HEK293 (cell line): Measurements from ENCODE around the gene PEX6.

ENCODE experiments used
- CTCF ChIA-PET: fragments of 350-600 bp; formaldehyde crosslinking; extraction: SDS; loops from one replicate; lab custom pipeline; 2021; ENCODE audit warnings: antibody characterized with exemption; lab: Yijun Ruan, JAX
- POLR2A ChIA-PET: fragments of 300-600 bp; formaldehyde crosslinking; extraction: SDS; loops from one replicate; lab custom pipeline; 2020; ENCODE audit warnings: antibody characterized with exemption, inconsistent platforms; lab: Yijun Ruan, JAX
- H3K27ac ChIP-seq: fragments of 200-500 bp; sonication (Bioruptor generic); 2 replicates; pipeline ENCODE4 v1.5.1; 2014; ENCODE audit warnings: low read depth, low read length, control low read depth, inconsistent platforms; ENCODE audit errors: extremely low read depth
- H3K36me3 ChIP-seq, 2 experiments: fragments of 200-500 bp in 1 of 2; sonication (Bioruptor generic) in 1 of 2; 1 replicate in 1 of 2; 2 replicates in 1 of 2; pipeline ENCODE4 v1.5.1; 2014 to 2017; ENCODE audit warnings: inconsistent platforms in 2 of 2, low read length in 2 of 2; ENCODE audit not compliant: control insufficient read depth in 2 of 2, insufficient read depth in 1 of 2
- H3K4me1 ChIP-seq: fragments of 200-500 bp; sonication (Bioruptor generic); 2 replicates; pipeline ENCODE4 v1.5.1; 2014; ENCODE audit warnings: mild to moderate bottlenecking, low read length, inconsistent platforms; ENCODE audit not compliant: control insufficient read depth, insufficient read depth
- H3K4me3 ChIP-seq: 2 replicates; pipeline ENCODE4 v1.5.1; 2011; ENCODE audit warnings: low read depth, mild to moderate bottlenecking, control low read depth, low read length, moderate library complexity
- H3K9me3 ChIP-seq: fragments of 200-500 bp; sonication (Bioruptor generic); 2 replicates; pipeline ENCODE4 v1.5.1; 2014; ENCODE audit warnings: low read depth, low read length, inconsistent platforms; ENCODE audit not compliant: control insufficient read depth, insufficient read depth
- KLF8 ChIP-seq: fragments of 450-650 bp; formaldehyde crosslinking; IDR thresholded peaks from 2 replicates; pipeline ENCODE4 v1.5.1; 2016; ENCODE audit warnings: missing biosample characterization, missing genetic modification characterization
- KLF9 ChIP-seq: fragments of 450-650 bp; formaldehyde crosslinking; IDR thresholded peaks from 2 replicates; pipeline ENCODE4 v1.5.1; 2016; ENCODE audit warnings: missing biosample characterization, missing genetic modification characterization, low read depth
- PRDM1 ChIP-seq: fragments of 450-650 bp; formaldehyde crosslinking; IDR thresholded peaks from 2 replicates; pipeline ENCODE4; 2016; ENCODE audit warnings: missing biosample characterization, missing genetic modification characterization
- SETDB1 ChIP-seq: IDR thresholded peaks from one replicate; pipeline ENCODE4 v1.6.1; 2017; ENCODE audit warnings: mild to moderate bottlenecking, low read length, moderate library complexity, mixed read lengths; ENCODE audit not compliant: insufficient read length
- ZFP37 ChIP-seq: fragments of 450-650 bp; formaldehyde crosslinking; IDR thresholded peaks from 2 replicates; pipeline ENCODE4 v1.5.1; 2016; ENCODE audit warnings: missing biosample characterization, missing genetic modification characterization
- ZFP69B ChIP-seq: fragments of 450-650 bp; formaldehyde crosslinking; IDR thresholded peaks from 2 replicates; pipeline ENCODE4 v1.5.1; 2016; ENCODE audit warnings: missing biosample characterization, missing genetic modification characterization
- ZNF2 ChIP-seq: fragments of 450-650 bp; formaldehyde crosslinking; IDR thresholded peaks from 2 replicates; pipeline ENCODE4 v1.5.1; 2016; ENCODE audit warnings: missing biosample characterization, missing genetic modification characterization
- ZNF324 ChIP-seq: fragments of 450-650 bp; formaldehyde crosslinking; IDR thresholded peaks from 2 replicates; pipeline ENCODE4 v1.5.1; 2016; ENCODE audit warnings: missing biosample characterization, missing genetic modification characterization
- ZNF350 ChIP-seq: fragments of 450-650 bp; formaldehyde crosslinking; IDR thresholded peaks from 2 replicates; pipeline ENCODE4 v1.5.0; 2017; ENCODE audit warnings: missing biosample characterization, mild to moderate bottlenecking, missing genetic modification characterization
- ZNF426 ChIP-seq: fragments of 450-650 bp; formaldehyde crosslinking; IDR thresholded peaks from 2 replicates; pipeline ENCODE4 v1.5.1; 2017; ENCODE audit warnings: missing biosample characterization, missing genetic modification characterization, mild to moderate bottlenecking, inconsistent platforms, moderate library complexity
- ZNF449 ChIP-seq: fragments of 450-650 bp; formaldehyde crosslinking; IDR thresholded peaks from 2 replicates; pipeline ENCODE4 v1.5.1; 2017; ENCODE audit warnings: missing biosample characterization, mild to moderate bottlenecking, missing genetic modification characterization, moderate library complexity
- ZNF473 ChIP-seq: fragments of 450-650 bp; formaldehyde crosslinking; IDR thresholded peaks from 2 replicates; pipeline ENCODE4 v1.5.1; 2017; ENCODE audit warnings: missing biosample characterization, missing genetic modification characterization
- ZNF660 ChIP-seq: fragments of 450-650 bp; IDR thresholded peaks from 2 replicates; pipeline ENCODE4 v1.5.1; 2018; ENCODE audit warnings: missing biosample characterization, mild to moderate bottlenecking, missing genetic modification characterization
- ZNF791 ChIP-seq: fragments of 450-650 bp; formaldehyde crosslinking; IDR thresholded peaks from 2 replicates; pipeline ENCODE4 v1.5.1; 2016; ENCODE audit warnings: missing biosample characterization, missing genetic modification characterization
- TF ChIP-seq, protein P1 (sequence below): fragments of 450-650 bp; formaldehyde crosslinking; IDR thresholded peaks from 2 replicates; pipeline ENCODE4 v1.5.1; 2016; ENCODE audit warnings: missing biosample characterization, missing genetic modification characterization, borderline replicate concordance
- TF ChIP-seq, protein P2 (sequence below): IDR thresholded peaks from 2 replicates; pipeline ENCODE4 v1.6.1; 2011; ENCODE audit warnings: mild to moderate bottlenecking, low read depth, low read length, borderline replicate concordance
- TF ChIP-seq, protein P3 (sequence below): fragments of 450-650 bp; formaldehyde crosslinking; IDR thresholded peaks from 2 replicates; pipeline ENCODE4 v1.5.1; 2017; ENCODE audit warnings: missing biosample characterization, missing genetic modification characterization
- TF ChIP-seq, protein P4 (sequence below): fragments of 450-650 bp; formaldehyde crosslinking; IDR thresholded peaks from 2 replicates; pipeline ENCODE4 v1.5.1; 2016; ENCODE audit warnings: missing biosample characterization, missing genetic modification characterization
- TF ChIP-seq, protein P5 (sequence below): fragments of 450-650 bp; formaldehyde crosslinking; IDR thresholded peaks from 2 replicates; pipeline ENCODE4 v1.5.1; 2016; ENCODE audit warnings: missing biosample characterization, missing genetic modification characterization
- TF ChIP-seq, protein P6 (sequence below): fragments of 450-650 bp; formaldehyde crosslinking; IDR thresholded peaks from 2 replicates; pipeline ENCODE4 v1.5.1; 2016; ENCODE audit warnings: missing biosample characterization, missing genetic modification characterization

The PEX6 gene

GRCh38 chr6:42996513-42996912 is 17.5 kb upstream of the PEX6 start (continued):
- TF ChIP-seq, protein P1, sequence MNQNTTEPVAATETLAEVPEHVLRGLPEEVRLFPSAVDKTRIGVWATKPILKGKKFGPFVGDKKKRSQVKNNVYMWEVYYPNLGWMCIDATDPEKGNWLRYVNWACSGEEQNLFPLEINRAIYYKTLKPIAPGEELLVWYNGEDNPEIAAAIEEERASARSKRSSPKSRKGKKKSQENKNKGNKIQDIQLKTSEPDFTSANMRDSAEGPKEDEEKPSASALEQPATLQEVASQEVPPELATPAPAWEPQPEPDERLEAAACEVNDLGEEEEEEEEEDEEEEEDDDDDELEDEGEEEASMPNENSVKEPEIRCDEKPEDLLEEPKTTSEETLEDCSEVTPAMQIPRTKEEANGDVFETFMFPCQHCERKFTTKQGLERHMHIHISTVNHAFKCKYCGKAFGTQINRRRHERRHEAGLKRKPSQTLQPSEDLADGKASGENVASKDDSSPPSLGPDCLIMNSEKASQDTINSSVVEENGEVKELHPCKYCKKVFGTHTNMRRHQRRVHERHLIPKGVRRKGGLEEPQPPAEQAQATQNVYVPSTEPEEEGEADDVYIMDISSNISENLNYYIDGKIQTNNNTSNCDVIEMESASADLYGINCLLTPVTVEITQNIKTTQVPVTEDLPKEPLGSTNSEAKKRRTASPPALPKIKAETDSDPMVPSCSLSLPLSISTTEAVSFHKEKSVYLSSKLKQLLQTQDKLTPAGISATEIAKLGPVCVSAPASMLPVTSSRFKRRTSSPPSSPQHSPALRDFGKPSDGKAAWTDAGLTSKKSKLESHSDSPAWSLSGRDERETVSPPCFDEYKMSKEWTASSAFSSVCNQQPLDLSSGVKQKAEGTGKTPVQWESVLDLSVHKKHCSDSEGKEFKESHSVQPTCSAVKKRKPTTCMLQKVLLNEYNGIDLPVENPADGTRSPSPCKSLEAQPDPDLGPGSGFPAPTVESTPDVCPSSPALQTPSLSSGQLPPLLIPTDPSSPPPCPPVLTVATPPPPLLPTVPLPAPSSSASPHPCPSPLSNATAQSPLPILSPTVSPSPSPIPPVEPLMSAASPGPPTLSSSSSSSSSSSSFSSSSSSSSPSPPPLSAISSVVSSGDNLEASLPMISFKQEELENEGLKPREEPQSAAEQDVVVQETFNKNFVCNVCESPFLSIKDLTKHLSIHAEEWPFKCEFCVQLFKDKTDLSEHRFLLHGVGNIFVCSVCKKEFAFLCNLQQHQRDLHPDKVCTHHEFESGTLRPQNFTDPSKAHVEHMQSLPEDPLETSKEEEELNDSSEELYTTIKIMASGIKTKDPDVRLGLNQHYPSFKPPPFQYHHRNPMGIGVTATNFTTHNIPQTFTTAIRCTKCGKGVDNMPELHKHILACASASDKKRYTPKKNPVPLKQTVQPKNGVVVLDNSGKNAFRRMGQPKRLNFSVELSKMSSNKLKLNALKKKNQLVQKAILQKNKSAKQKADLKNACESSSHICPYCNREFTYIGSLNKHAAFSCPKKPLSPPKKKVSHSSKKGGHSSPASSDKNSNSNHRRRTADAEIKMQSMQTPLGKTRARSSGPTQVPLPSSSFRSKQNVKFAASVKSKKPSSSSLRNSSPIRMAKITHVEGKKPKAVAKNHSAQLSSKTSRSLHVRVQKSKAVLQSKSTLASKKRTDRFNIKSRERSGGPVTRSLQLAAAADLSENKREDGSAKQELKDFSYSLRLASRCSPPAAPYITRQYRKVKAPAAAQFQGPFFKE (tag by site-specific recombination) = no peak
- TF ChIP-seq SETDB1 (no peak), ZFP37 (no peak), ZNF473 (no peak), ZNF426 (tag by site-specific recombination) (no peak)
- TF ChIP-seq, protein P2, sequence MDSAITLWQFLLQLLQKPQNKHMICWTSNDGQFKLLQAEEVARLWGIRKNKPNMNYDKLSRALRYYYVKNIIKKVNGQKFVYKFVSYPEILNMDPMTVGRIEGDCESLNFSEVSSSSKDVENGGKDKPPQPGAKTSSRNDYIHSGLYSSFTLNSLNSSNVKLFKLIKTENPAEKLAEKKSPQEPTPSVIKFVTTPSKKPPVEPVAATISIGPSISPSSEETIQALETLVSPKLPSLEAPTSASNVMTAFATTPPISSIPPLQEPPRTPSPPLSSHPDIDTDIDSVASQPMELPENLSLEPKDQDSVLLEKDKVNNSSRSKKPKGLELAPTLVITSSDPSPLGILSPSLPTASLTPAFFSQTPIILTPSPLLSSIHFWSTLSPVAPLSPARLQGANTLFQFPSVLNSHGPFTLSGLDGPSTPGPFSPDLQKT = no peak
- TF ChIP-seq, all 188 proteins: peak for 0

- CTCF ChIA-PET = interaction anchor here (0.8 kb wide), 1 partner anchor 144 kb away, joined by 3 read pairs; no protein-coding TSS in a partner anchor
- H3K27ac ChIP-seq = no peak overlapping the region
- no peaks in the 10 kb centered on the region for H3K4me1 ChIP-seq
- POLR2A ChIA-PET = interaction anchor here (1.3 to 8.3 kb wide), 3 partner anchors 9 to 60 kb away, joined by 5 to 31 read pairs (median 7); partner anchors contain the start of genes CUL7, PEX6 and PPP2R5D
- no peak overlapping the region for H3K4me3 ChIP-seq
- no peaks in the 10 kb centered on the region for H3K9me3 ChIP-seq
- peaks cover 7 to 37% of the 10 kb centered on the region in 2 experiments; a peak in 2 of 3 replicates for H3K36me3 ChIP-seq
- TF ChIP-seq KLF8 (tag by site-specific recombination) (no peak), ZNF791 (tag by site-specific recombination) (no peak), PRDM1 (tag by site-specific recombination) (no peak), ZNF350 (tag by site-specific recombination) (no peak), ZNF660 (tag by site-specific recombination) (no peak), ZNF324 (no peak), KLF9 (tag by site-specific recombination) (no peak), ZNF2 (tag by site-specific recombination) (no peak), ZNF449 (tag by site-specific recombination) (no peak), ZFP69B (no peak)
- TF ChIP-seq, protein P3, sequence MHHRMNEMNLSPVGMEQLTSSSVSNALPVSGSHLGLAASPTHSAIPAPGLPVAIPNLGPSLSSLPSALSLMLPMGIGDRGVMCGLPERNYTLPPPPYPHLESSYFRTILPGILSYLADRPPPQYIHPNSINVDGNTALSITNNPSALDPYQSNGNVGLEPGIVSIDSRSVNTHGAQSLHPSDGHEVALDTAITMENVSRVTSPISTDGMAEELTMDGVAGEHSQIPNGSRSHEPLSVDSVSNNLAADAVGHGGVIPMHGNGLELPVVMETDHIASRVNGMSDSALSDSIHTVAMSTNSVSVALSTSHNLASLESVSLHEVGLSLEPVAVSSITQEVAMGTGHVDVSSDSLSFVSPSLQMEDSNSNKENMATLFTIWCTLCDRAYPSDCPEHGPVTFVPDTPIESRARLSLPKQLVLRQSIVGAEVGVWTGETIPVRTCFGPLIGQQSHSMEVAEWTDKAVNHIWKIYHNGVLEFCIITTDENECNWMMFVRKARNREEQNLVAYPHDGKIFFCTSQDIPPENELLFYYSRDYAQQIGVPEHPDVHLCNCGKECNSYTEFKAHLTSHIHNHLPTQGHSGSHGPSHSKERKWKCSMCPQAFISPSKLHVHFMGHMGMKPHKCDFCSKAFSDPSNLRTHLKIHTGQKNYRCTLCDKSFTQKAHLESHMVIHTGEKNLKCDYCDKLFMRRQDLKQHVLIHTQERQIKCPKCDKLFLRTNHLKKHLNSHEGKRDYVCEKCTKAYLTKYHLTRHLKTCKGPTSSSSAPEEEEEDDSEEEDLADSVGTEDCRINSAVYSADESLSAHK (tag by site-specific recombination) = no peak
- TF ChIP-seq, protein P4, sequence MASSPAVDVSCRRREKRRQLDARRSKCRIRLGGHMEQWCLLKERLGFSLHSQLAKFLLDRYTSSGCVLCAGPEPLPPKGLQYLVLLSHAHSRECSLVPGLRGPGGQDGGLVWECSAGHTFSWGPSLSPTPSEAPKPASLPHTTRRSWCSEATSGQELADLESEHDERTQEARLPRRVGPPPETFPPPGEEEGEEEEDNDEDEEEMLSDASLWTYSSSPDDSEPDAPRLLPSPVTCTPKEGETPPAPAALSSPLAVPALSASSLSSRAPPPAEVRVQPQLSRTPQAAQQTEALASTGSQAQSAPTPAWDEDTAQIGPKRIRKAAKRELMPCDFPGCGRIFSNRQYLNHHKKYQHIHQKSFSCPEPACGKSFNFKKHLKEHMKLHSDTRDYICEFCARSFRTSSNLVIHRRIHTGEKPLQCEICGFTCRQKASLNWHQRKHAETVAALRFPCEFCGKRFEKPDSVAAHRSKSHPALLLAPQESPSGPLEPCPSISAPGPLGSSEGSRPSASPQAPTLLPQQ (tag by site-specific recombination) = no peak
- TF ChIP-seq, protein P5, sequence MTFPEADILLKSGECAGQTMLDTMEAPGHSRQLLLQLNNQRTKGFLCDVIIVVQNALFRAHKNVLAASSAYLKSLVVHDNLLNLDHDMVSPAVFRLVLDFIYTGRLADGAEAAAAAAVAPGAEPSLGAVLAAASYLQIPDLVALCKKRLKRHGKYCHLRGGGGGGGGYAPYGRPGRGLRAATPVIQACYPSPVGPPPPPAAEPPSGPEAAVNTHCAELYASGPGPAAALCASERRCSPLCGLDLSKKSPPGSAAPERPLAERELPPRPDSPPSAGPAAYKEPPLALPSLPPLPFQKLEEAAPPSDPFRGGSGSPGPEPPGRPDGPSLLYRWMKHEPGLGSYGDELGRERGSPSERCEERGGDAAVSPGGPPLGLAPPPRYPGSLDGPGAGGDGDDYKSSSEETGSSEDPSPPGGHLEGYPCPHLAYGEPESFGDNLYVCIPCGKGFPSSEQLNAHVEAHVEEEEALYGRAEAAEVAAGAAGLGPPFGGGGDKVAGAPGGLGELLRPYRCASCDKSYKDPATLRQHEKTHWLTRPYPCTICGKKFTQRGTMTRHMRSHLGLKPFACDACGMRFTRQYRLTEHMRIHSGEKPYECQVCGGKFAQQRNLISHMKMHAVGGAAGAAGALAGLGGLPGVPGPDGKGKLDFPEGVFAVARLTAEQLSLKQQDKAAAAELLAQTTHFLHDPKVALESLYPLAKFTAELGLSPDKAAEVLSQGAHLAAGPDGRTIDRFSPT = no peak
- TF ChIP-seq, protein P6, sequence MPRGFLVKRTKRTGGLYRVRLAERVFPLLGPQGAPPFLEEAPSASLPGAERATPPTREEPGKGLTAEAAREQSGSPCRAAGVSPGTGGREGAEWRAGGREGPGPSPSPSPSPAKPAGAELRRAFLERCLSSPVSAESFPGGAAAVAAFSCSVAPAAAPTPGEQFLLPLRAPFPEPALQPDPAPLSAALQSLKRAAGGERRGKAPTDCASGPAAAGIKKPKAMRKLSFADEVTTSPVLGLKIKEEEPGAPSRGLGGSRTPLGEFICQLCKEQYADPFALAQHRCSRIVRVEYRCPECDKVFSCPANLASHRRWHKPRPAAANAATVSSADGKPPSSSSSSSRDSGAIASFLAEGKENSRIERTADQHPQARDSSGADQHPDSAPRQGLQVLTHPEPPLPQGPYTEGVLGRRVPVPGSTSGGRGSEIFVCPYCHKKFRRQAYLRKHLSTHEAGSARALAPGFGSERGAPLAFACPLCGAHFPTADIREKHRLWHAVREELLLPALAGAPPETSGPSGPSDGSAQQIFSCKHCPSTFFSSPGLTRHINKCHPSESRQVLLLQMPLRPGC = no peak
These were observed 14.5 kb upstream of the PEX6 start for GRCh38 chr6:42993445-42993844.
